WI38 (cell line): ENCODE data around the gene LGALS7B.
"Not testable (repeated sequence)": the region's sequence is repeated elsewhere in the genome, so short reads cannot be mapped to it uniquely, and the experiment has no call there.

Experiments used
- H3K4me3 ChIP-seq: 2 replicates; pipeline ENCODE4 v1.5.1; 2011; ENCODE audit warnings: low read depth, mild to moderate bottlenecking, control low read depth, low read length
- CTCF ChIP-seq: IDR thresholded peaks from 2 replicates; pipeline ENCODE4 v1.5.1; 2012; ENCODE audit warnings: low read depth, mild to moderate bottlenecking, control low read depth, low read length

The LGALS7B gene

GRCh38 chr19:38808741-38809140, 19.7 kb downstream of the LGALS7B start:
- TF ChIP-seq CTCF = no peak
- no peak overlapping the region for H3K4me3 ChIP-seq

- H3K4me3 ChIP-seq = no peak overlapping the region
Observed at GRCh38 chr19:38809592-38810252, 20.7 kb downstream of the LGALS7B start.

GRCh38 chr19:38812009-38812840, 23.2 kb downstream of the LGALS7B start:
- H3K4me3 ChIP-seq = no peak overlapping the region
- no peak for TF ChIP-seq CTCF

More at GRCh38 chr19:38809592-38810252, 20.7 kb downstream of the LGALS7B start:
- TF ChIP-seq CTCF = no peak

- TF ChIP-seq CTCF = no peak
- no peak within 1 kb of the TSS for H3K4me3 ChIP-seq
Observed at GRCh38 chr19:38812841-38813320, 23.9 kb downstream of the LGALS7B start, which contains the start of gene LGALS4. TSS of gene LGALS4 (minus strand) at chr19:38812945. CDS start at chr19:38812886, 59 bp downstream.

GRCh38 chr19:38813323-38813722, 24.3 kb downstream of the LGALS7B start:
- H3K4me3 ChIP-seq = no peak overlapping the region
- TF ChIP-seq CTCF = no peak

GRCh38 chr19:38813932-38814331, 24.9 kb downstream of the LGALS7B start:
- not testable (repeated sequence) for H3K4me3 ChIP-seq

GRCh38 chr19:38815059-38816001, 26.3 kb downstream of the LGALS7B start:
- no peak for TF ChIP-seq CTCF
- no peak overlapping the region for H3K4me3 ChIP-seq
